T-helper 1 cell (primary cell): ENCODE data around the gene ARID1B.

Experiments
- DNase-seq, 5 donors: peaks; one replicate each; pipeline ENCODE4 v3.0.0-alpha.2; 2012 to 2020

Gene ARID1B

GRCh38 chr6:156791320-156791850 lies 14.2 kb downstream of the ARID1B start:
- peak in 1 of 5 donors; percentile 15 for DNase-seq

- DNase-seq = no peak
These were observed 16.0 kb downstream of the ARID1B start for GRCh38 chr6:156793200-156793599.

GRCh38 chr6:156794546-156795354 lies 17.6 kb downstream of the ARID1B start:
- DNase-seq = no peak

GRCh38 chr6:156795825-156796224 lies 18.6 kb downstream of the ARID1B start:
- DNase-seq = no peak

- no peak for DNase-seq
These were observed 19.4 kb downstream of the ARID1B start for GRCh38 chr6:156796627-156797026.

GRCh38 chr6:156797901-156798735 lies 20.9 kb downstream of the ARID1B start:
- no peak for DNase-seq

GRCh38 chr6:156801712-156802111 lies 24.5 kb downstream of the ARID1B start:
- no peak for DNase-seq

- DNase-seq = no peak
These were observed 26.2 kb downstream of the ARID1B start for GRCh38 chr6:156803353-156803752.

- DNase-seq = no peak
These were observed 27.2 kb downstream of the ARID1B start for GRCh38 chr6:156804402-156804801.

GRCh38 chr6:156806155-156806554 lies 29.0 kb downstream of the ARID1B start:
- DNase-seq = no peak

- DNase-seq = no peak
These were observed 29.9 kb downstream of the ARID1B start for GRCh38 chr6:156807028-156807427.

- no peak for DNase-seq
These were observed 30.6 kb downstream of the ARID1B start for GRCh38 chr6:156807795-156808194.

GRCh38 chr6:156808287-156808686 lies 31.1 kb downstream of the ARID1B start:
- no peak for DNase-seq

GRCh38 chr6:156809034-156809433 lies 31.9 kb downstream of the ARID1B start:
- DNase-seq = no peak

GRCh38 chr6:156809446-156810178 lies 32.4 kb downstream of the ARID1B start:
- DNase-seq = no peak

GRCh38 chr6:156814036-156814581 lies 36.9 kb downstream of the ARID1B start:
- DNase-seq = no peak

- no peak for DNase-seq
These were observed 39.3 kb downstream of the ARID1B start for GRCh38 chr6:156816505-156816904.

- no peak for DNase-seq
These were observed 43.1 kb downstream of the ARID1B start for GRCh38 chr6:156820089-156820798.

- no peak for DNase-seq
These were observed 44.5 kb downstream of the ARID1B start for GRCh38 chr6:156821707-156822106.

- no peak for DNase-seq
These were observed 45.6 kb downstream of the ARID1B start for GRCh38 chr6:156822747-156823206.

GRCh38 chr6:156824142-156824541 lies 47.0 kb downstream of the ARID1B start:
- no peak for DNase-seq

GRCh38 chr6:156825475-156825874 lies 48.3 kb downstream of the ARID1B start:
- no peak for DNase-seq
